ENCODE results near the gene LHX6.

DNA sequence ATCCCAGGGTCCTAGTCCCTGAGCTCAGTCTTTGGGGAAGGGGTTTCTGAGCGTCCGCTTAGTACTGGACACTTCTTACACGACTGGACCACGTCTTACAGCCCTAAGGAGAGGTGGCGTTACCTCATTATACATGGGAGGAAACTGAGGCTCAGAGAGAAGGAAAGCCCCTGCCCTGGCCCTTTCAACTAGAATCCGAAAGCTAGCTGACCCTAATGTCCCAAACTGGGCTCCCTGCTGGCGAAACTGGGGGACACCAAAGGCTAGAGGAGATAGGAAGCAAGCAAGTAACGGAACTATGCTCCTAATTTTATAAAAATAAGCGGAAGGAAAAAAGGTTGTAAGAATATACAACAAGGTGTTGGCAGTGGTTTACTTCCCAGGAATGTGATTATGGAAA lies 14.2 kb downstream of the LHX6 start:
- TF ChIP-seq, protein P1, sequence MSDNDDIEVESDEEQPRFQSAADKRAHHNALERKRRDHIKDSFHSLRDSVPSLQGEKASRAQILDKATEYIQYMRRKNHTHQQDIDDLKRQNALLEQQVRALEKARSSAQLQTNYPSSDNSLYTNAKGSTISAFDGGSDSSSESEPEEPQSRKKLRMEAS (IDR thresholded peaks at IDR 0.05), result no peak
- TF ChIP-seq EP300 (IDR thresholded peaks at IDR 0.05; ENCODE audit: borderline replicate concordance), result no peak
- no peak for TF ChIP-seq TEAD4 (IDR thresholded peaks at IDR 0.05)
- no peak for TF ChIP-seq TAF1 (IDR thresholded peaks at IDR 0.05; ENCODE audit: low read depth)
- TF ChIP-seq, protein P2, sequence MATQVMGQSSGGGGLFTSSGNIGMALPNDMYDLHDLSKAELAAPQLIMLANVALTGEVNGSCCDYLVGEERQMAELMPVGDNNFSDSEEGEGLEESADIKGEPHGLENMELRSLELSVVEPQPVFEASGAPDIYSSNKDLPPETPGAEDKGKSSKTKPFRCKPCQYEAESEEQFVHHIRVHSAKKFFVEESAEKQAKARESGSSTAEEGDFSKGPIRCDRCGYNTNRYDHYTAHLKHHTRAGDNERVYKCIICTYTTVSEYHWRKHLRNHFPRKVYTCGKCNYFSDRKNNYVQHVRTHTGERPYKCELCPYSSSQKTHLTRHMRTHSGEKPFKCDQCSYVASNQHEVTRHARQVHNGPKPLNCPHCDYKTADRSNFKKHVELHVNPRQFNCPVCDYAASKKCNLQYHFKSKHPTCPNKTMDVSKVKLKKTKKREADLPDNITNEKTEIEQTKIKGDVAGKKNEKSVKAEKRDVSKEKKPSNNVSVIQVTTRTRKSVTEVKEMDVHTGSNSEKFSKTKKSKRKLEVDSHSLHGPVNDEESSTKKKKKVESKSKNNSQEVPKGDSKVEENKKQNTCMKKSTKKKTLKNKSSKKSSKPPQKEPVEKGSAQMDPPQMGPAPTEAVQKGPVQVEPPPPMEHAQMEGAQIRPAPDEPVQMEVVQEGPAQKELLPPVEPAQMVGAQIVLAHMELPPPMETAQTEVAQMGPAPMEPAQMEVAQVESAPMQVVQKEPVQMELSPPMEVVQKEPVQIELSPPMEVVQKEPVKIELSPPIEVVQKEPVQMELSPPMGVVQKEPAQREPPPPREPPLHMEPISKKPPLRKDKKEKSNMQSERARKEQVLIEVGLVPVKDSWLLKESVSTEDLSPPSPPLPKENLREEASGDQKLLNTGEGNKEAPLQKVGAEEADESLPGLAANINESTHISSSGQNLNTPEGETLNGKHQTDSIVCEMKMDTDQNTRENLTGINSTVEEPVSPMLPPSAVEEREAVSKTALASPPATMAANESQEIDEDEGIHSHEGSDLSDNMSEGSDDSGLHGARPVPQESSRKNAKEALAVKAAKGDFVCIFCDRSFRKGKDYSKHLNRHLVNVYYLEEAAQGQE (IDR thresholded peaks at IDR 0.05; ENCODE audit: low read depth), result no peak
- no peak for TF ChIP-seq CREB1 (IDR thresholded peaks at IDR 0.05; ENCODE audit: low read depth)

All from Ishikawa (cell line).